ENCODE data around the gene MMP28.

MMP28 gene

DNA sequence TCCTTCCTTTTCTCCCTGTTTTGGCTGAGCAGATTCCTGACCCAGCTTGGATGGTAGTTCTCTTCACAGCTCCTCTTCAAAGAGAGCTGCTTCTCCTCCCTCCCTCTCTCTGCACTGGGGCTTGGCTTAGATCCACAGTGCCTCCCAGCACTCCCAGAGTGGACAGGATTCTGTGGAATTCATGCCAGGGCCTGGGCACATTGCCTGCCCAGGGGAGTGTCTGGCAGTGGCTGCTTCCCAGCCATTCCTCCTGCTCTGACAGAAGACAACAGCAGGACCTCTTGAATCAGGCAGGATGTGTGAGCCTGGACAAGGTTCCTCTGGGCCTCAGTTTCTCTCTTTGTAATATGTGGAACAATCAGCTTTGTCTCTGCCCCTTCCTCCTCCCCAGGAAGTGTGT, 4.5 kb upstream of the MMP28 start:
- no peak for DNase-seq (ENCODE audit: low read depth)

DNA sequence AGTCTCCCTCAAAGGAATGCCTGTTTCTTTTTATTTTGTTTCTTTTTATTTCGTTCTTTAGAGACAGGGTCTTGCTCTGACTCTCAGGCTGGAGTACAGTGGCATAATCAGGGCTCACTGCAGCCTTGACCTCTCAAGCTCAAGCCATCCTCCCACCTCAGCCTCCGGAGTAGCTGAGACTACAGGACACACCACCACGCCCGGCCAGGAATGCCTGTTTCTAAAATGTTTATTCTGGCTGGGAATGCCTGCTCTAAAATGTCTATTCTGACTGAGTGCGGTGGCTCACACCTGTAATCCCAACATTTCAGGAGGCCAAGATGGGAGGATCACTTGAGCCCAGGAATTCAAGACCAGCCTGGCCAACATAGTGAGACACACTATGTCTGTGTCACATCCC, 2.5 kb upstream of the MMP28 start:
- DNase-seq (ENCODE audit: low read depth): no peak

DNA sequence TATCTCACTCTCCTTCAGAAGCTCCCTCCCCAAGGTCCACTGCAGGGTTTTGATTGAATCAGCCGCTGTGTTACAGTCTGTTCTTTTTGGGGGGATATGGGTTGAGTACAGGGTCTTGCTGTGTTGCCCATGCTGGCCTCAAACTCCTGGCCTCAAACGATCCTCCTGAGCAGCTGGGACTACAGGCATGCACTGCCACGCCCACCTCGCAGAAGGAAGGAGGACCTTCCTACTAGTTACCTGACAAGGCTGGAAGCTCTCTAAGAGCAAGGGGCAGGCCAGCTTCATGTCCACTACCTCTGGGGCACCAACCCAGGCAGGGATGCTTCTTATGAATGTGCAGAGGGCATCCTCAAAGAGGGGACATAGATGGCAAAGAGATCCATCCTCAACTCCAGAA, 1.9 kb upstream of the MMP28 start:
- DNase-seq (ENCODE audit: low read depth): no peak

DNA sequence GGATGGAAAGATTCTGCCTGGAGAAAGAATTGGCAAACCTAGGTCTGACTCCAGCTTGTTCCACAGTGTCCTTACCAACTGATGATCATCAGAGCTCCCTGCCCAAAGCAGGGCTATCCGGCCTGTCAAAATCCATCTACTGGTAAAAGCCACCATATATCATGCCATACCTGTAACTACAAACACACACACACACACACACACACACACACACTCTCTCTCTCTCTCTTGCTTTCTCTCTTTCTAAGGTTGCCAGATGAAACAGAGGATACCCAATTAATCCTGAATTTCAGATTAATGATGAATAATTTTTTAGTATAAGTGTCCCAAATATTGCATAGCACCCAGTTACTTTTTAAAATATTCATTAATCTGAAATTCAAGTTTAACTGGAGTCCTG, 1.5 kb upstream of the MMP28 start:
- no peak for DNase-seq (ENCODE audit: low read depth)

DNA sequence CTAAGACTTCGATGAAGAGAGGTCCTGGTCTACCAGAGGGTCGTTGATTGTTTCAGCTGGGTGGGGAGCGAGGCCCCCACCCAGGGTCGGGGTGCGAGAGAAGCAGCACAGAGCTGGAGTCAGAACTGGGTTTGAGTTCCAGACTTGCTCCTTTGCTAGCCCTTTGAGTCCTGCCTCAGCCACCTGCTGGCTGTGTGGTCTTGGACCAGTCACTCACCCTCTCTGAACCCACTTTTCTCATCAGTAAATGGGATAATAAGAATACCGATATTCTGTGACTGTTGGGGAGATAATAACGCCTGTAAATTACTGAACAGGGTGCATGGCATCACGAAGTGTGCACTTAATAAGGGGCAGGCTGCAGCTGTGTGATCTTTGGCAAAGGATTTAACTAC, 427 bp upstream of the MMP28 start:
- no peak for DNase-seq (ENCODE audit: low read depth)

DNA sequence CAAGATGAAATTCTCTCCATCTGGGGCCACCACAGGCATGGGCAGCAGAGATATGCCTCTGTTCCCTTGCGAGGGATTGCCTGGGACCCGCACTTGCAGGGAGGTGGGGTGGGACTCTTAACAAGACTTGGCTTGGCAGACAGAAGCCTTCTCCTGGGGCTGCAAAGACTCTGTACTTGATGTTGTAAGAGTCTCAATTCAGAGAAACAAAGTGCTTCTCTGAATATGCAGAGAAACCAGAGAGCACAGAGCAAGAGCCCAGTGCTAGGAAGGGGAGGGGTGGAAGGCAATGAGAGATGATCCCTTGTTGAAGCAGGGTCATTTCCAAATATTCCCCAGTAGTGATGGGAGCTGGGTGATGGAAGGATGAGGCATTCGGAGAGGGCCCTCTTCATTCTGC, 2.2 kb downstream of the MMP28 start:
- no peak for DNase-seq (ENCODE audit: low read depth)

DNA sequence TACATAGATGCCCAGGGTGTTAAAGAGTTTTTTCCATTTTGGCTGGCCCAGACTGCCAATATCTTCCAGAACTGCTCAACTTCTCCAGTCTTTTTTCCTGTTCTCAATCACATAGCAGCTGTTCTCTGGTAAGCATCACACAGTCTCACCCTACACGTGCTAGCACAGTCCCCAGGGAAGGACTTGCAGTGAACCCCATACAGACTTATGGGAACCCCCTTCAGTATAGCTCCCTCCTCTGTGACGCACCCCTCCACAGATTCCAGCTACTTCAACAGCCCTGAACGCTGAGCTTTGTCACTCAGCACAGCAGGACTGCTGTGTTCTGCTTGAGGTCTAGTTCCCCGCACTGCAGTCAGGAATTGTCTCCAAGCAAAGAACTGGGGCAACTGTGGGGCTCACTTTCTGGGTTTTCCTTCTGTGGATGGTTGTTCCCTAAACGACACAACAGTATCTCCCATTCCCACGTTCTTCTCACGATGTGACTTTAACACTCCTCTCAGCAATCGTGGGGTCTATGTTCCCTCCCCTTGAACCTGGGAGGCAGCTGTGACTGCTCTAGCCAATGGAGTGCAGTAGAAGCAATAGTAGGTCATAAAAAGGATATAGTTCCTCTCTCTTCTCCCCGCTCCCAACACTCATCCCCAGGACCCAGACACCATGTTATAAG, 3.6 kb downstream of the MMP28 start:
- no peak for DNase-seq (ENCODE audit: low read depth)

DNA sequence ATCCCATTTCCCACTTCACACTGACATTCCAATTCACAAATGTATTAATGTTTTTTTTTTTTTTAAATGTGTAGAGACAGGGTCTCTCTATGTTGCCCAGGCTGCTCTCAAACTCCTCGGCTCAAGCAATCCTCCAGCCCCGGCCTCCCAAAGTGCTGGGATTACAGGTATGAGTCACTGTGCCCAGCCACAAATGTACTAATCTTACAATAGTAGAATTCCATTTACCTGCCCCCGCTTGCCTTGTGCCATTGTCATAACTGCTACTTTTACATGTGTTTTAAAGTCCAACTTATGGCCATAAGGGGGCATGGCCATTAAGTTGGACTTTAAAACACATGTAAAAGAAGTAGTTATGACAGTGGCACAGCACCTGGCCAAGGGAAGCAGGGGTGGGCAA, 4.6 kb downstream of the MMP28 start:
- no peak for DNase-seq (ENCODE audit: low read depth)

DNA sequence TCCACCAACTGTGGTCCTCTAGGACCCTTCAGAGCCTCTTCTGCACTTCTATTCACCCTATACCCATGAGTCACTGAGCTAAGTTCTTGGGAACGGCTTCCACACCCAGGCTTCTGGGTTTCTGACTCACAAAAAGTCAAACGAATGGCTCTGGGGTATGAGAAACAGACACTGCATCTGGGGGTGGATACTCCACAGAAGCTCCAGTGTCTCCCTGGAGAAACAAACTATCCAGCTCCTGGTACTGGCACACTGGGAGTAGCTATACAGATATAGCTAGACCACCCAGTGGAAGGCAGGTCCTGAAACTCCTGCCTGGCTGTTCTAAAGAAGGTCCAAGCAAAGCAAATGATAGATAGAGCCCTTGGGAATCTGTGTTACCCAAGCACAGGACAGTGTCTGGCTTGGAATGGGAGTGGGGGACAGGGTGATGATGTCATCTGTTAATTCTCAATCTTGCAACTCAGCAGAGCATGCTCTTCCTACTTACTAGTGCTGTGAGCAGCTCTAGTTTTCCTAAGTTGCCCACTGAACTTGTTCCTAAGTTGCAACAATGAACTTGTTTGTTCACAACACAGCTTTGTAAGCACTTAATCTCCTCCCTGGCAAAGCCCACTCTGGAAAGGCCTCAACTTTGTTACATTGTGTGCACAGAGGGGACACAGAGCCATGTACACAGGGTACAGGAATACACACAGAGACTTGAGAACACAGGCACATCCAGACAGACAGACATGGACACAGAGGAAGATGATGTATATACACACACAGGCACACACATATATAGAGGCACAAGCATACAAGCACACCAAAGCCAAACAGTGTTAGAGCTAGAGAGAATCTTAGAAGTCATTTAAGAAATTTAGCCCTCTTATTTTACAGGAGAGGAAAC, 6.7 kb downstream of the MMP28 start:
- DNase-seq (ENCODE audit: low read depth): no peak

DNA sequence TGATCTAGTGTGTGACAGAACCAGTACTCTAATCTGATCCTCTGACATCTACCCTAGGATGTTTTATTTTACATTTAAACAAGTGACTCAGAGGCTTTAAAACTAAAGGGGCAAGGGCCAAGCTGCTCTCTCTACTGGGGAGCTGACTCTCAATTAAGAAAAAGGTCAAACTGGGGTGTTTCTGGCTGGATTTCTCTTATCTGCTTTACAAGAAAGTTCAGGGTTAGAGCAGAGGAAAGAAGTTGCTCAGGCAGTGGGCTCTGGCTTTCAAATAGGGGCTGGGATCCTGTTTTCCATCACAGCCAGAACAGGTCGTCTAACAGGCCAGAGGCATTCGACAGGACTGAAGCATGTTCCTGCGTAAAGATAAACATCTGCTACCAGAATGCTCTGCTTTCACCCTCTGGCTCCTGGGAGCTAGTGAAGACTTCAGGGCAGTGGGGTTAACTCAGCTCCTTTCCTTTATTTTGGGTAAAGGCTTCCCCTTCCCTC, 8.5 kb downstream of the MMP28 start:
- DNase-seq (ENCODE audit: low read depth): no peak

DNA sequence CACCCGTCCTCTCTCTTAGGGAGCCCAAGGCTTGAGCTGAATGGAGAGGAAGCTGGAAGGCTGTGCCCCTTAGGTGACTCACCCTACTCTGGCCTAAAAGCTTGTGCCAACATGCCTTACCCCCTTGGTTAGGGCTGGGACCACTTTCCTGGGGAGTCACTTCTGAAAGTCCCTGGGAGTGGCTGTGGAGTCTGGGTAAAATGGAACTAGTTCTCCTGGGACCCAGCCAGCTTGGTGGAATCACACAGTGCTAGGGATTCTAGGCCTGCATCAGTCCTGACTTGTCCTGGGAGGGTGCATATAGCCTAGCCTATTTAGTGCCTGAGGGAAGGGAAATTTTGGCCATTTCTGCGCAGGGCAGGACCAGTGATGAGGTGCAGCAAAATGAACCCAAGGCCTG, 10.5 kb downstream of the MMP28 start:
- no peak for DNase-seq (ENCODE audit: low read depth)

DNA sequence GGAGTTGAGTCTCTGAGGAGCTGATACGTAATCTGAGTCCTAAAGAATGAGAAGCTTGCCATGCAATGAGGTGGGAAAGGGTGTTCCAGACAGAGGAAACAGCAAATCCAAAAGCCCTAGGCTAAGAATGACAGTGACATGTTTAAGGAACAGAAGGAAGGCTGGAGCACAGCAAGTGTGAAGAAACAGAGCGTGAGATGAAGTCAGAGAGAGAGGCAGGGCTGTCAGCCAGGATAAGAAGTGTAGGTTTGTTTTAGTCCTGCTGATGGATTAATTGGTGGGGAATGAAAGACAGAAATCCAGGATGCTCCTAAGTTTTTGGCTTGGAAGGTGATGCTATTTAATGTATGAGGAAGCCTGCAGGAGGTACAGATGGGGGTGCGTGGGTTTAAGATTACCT, 14.5 kb downstream of the MMP28 start:
- DNase-seq (ENCODE audit: low read depth): no peak

DNA sequence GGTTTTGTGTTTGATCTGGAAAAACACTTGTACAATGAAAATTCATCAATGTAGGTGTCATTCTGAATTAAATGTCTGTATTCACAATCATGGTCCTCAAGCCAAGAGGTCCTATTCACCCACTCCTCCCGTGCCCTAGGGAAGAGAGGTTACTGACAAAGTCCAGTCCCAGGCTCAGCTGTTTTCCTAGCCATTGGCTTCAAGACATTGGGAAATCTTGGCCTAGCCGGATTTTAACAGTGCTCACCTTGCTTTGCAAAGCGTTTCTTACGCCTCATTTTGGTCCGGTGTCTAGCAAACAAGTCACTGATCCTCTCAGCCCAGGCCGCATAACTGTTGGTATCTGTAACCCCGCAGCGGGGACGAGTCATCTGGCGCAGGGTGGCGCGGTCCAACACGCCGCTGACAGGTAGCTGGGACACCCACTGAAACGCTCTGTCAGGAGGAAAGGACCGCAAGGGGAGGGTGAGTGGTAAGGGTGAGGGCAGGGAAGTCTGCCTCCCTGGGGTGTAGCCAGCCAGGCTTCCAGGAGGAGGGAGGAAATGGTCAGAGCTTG, 16.7 kb downstream of the MMP28 start:
- DNase-seq (ENCODE audit: low read depth): no peak

DNA sequence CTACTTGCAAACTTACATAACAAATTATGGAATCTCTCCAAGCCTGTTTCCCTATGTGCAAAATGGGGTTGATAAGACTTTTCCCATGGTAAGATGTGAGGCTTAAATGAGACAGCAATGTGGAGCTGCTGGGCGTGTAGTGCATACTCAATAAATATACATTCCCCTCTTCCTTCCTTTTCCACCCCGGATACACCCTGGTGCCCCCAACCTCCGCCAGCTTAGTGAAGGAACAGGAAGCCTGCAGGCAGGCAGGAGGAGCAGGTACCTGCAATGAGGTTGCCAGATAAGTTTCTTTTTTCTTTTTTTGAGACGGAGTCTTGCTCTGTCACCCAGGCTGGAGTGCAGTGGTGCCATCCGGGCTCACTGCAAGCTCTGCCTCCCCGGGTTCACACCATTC, 19.9 kb downstream of the MMP28 start:
- DNase-seq (ENCODE audit: low read depth): no peak

DNA sequence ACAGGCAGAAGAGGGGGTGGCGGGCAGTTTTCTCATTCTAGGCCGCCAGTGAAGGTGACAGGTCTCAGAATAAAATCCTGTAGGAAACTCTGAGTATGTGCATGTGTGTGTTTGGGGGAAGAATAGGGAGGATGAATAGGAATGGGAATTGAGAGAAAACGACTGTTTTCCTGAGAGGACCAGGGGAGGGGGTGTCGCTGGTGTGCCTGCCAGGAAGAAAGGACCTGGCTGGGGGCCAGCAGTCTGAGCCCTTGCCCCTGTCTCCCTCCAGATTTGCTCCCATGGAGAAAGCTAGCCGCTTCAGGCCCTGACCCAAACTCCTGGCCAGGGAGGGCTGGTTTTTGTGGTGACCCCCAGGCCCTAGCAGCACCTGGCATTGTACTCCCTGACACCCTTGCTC, 20.4 kb downstream of the MMP28 start:
- no peak for DNase-seq (ENCODE audit: low read depth)

DNA sequence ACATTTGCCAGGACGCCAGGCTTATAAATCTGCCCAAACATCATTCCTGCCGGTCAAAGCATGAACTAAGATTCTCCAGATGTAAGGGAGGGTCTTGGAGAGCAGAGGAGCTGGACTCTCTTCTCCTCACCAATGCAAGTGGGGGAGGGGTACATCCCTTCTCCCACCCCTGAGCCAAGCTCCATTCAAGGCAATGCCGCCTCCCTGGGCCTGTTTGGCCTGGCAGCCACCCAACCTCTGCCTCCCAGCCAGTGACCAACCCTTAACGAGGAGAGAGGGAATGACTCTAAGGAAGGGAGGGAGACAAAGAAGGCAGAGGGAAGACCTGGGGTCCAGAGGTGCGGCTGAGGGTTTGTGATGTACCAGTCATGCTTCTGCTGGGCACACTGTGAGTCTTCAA, 20.9 kb downstream of the MMP28 start:
- DNase-seq (ENCODE audit: low read depth): no peak

DNA sequence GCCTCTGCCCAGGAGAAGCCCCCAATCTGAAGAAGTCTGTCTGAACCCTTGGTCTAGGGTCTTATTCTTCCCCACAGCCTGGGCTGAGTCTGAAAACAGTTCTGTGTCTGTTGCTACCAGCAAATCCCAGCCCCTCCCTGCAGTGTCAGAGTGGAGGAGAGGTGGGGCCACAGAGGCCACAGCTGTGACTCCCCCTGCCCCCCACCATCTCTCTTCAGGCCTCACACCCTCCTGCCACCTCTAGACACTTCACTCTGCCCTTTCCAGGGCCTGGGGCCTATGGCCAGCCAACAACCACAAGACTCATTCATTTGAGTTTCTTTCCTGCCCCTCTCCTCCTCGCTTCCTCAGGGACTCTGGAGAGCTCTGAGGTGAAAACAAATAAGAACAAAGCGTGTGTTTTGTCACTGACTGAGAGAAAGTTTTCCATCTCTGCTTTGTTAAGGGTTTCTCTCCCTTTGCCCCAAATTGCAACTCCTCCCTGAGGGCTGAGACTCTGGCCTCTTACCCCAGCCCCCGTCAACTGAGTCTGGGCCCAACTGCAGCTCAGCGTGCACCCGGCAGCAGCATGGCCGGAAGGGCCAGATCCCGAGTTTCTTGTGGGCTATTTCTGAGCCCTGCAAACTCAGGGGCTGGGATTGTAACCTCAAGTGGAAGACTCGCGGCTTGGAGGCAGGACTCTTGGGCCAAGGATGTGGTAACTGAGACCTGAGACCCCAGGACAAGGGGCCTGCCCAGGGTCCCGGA, 21.6 kb downstream of the MMP28 start:
- DNase-seq (ENCODE audit: low read depth): no peak

DNA sequence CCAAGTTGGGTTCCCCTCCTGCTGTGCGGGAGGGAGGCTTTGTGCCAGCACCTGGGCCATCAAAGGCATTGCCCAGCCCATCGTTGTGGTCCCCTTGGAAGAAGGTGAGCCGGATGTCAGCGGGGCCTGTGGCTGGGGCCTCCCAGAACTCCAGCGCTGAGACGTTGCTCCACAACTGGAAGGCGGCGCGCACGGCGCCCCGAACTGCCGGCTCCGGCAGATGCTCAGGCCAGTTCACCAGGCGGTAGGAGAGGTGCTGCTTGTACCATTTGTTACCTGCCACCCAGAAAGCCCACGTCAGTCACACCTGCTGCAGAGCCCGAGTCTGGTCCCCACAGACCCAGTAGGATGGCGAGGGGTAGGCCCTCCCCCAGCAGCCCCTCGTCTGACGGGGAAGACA, 22.3 kb downstream of the MMP28 start:
- no peak for DNase-seq (ENCODE audit: low read depth)

DNA sequence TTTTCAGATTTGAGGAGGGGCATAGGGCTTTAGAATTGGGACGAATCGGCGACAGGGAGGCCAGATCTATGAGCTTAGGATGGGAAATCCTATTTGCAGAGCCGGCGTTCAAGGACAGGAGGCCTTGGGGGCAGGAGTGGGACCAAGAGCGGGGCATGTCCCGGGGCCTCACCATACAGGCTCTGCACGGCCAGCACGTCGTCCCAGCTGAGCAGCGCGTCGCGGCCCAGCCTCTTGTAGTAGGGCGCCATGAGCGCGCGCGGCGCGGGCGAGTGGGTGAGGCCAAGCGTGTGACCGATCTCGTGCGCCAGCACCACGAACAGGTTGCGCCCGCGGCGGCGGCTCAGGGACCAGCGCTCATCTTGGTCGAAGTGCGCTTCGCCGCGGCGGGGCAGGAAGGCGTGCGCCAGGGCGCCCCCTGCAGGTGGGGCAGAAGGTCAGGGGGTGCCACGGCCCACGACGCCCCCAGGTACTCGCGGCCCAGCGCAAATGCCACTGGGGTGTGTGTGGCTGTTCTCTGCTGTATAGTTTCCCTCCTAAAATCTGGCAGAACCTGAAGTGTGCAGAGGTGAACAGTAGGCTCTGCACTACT, 25.4 kb downstream of the MMP28 start:
- no peak for DNase-seq (ENCODE audit: low read depth)

DNA sequence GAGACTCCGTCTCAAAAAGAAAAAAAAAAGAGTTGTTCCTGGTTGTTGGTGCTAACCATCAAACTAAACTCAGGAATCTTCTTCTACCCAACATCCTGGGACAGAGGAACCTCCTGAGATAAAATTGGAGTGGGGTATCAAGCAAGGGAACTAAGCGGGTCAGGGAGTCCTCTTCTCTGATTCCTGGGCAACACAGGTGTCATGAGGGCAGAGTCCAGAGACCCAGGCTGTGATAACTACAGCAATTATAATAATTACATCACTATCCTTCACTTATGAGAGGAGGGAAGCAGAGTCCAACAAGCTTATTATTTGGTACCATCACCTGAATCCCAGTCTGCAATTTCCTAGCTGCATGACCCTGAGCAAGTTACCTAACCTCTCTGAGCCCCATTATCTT, 26.6 kb downstream of the MMP28 start:
- DNase-seq (ENCODE audit: low read depth): no peak

DNA sequence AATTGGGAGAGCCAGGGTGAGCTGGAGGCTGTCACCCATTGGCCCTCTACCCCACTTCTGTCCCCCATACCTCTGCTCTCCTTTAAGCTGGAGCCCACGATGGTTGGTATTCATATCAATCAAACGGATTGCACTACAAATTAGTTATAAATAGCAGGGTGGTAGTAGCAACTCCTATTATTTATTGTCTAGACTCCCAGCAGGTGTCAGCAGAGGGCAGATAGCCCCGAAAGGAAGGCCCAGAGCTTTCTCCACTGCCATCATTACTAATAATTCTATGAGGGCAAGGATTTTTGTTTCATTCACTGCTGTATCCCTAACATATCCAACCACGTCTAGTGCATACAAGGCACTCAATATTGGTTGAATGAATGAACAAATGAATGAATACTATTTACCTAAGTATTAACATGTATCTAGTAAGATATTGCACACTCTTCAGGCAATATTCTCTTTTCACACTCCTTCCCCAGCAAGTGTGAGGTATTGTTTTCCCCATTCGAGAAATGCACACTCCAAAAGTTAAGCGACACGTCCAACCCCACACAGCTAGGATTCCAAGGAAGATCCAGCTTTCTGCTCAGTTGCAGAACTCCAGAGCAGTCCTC, 28.4 kb downstream of the MMP28 start:
- no peak for DNase-seq (ENCODE audit: low read depth)

DNA sequence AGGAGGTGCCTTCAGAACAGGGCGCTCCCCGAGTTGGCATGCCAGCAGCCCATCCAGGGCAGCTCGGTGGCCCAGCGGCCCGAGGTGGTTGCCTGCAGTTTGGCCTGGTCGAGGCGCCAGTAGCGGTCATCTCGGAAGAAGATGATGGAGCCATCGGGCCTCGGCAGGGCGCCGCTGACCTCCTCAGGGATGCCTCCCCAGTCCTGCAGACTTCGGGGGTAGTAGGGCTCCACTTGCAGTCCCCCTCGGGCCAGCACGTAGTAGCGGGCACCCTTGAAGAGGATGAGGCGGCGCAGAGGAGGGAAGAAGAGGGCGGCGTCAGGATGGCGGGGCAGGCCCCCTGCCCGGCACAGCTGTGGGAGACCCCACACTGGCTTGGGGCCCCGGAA, 29.0 kb downstream of the MMP28 start:
- DNase-seq (ENCODE audit: low read depth): no peak

All from CMK (cell line).